Gastroesophageal sphincter (tissue), 4 donors: ENCODE data around the gene SMG6. TPM values are rescaled to one million over a fixed set of nuclear protein-coding genes. Genes with fewer than 3 reads are reported as not detected.

ENCODE experiments used
- ATAC-seq: fragments of 150-250 bp; one replicate; pipeline ENCODE4 v1.9.1; 2016; ENCODE audit warnings: mild to moderate bottlenecking, moderate library complexity
- H3K27ac ChIP-seq, 4 donors: fragments of 200-600 bp; sonication (generic) in 3 of 4; 1 replicate in 3 of 4; 2 replicates in 1 of 4; pipeline ENCODE4 v1.5.1; 2016 to 2019
- H3K27me3 ChIP-seq: fragments of 200-600 bp; sonication (generic); one replicate; pipeline ENCODE4 v1.5.1; 2019
- H3K36me3 ChIP-seq, 2 donors: fragments of 200-600 bp; sonication (generic); one replicate each; pipeline ENCODE4 v1.5.1; 2019; ENCODE audit warnings: control low read depth in 1 of 2
- H3K4me1 ChIP-seq, 3 donors: fragments of 200-600 bp; sonication (generic); 1 replicate in 2 of 3; 2 replicates in 1 of 3; pipeline ENCODE4 v1.5.1; 2016 to 2019; ENCODE audit warnings: control low read depth in 2 of 3
- H3K4me3 ChIP-seq, 2 donors: fragments of 200-600 bp; sonication (generic); one replicate each; pipeline ENCODE4 v1.5.1; 2019; ENCODE audit warnings: mild to moderate bottlenecking in 1 of 2, moderate library complexity in 1 of 2
- H3K9me3 ChIP-seq, 3 donors: fragments of 200-600 bp; sonication (generic); one replicate each; pipeline ENCODE4 v1.5.1; 2017 to 2019; ENCODE audit warnings: control low read depth in 2 of 3
- CTCF ChIP-seq, 4 experiments: fragments of 200-600 bp in 2 of 4; fragments of 450-650 bp in 2 of 4; sonication (generic) in 1 of 4; IDR thresholded peaks; one replicate each; pipeline ENCODE4 v1.5.1; 2017 to 2019; ENCODE audit warnings: antibody characterized with exemption in 4 of 4, mild to moderate bottlenecking in 2 of 4, moderate library complexity in 2 of 4
- EP300 ChIP-seq: sonication (generic); formaldehyde crosslinking; IDR thresholded peaks from one replicate; pipeline ENCODE4 v1.6.1; 2017; ENCODE audit warnings: antibody characterized with exemption, mild to moderate bottlenecking
- POLR2A ChIP-seq, 2 donors: fragments of 450-650 bp; IDR thresholded peaks; one replicate each; pipeline ENCODE4 v1.6.1; 2017; ENCODE audit warnings: antibody characterized with exemption in 2 of 2, mild to moderate bottlenecking in 2 of 2, moderate library complexity in 1 of 2
- POLR2AphosphoS5 ChIP-seq: sonication (generic); formaldehyde crosslinking; IDR thresholded peaks from one replicate; pipeline ENCODE4 v1.6.1; 2017; ENCODE audit warnings: antibody characterized with exemption
- WGBS, 2 donors: methylation state at CpG; one replicate each; pipeline ENCODE4 v1.1.5; 2018; ENCODE audit warnings: low coverage in 1 of 2; 5-methylcytosine and 5-hydroxymethylcytosine counted together
- total RNA-seq, 4 donors: library from RNA; depleted of rRNA; stranded (reverse); fragments of >200 nt; gene quantifications; one replicate each; pipeline ENCODE4 v1.1.0, GENCODE V29; 2016

The SMG6 gene
- total RNA-seq, 4 donors from 2014 or later = 27.2 to 75.5 (median 43.9) TPM

DNA sequence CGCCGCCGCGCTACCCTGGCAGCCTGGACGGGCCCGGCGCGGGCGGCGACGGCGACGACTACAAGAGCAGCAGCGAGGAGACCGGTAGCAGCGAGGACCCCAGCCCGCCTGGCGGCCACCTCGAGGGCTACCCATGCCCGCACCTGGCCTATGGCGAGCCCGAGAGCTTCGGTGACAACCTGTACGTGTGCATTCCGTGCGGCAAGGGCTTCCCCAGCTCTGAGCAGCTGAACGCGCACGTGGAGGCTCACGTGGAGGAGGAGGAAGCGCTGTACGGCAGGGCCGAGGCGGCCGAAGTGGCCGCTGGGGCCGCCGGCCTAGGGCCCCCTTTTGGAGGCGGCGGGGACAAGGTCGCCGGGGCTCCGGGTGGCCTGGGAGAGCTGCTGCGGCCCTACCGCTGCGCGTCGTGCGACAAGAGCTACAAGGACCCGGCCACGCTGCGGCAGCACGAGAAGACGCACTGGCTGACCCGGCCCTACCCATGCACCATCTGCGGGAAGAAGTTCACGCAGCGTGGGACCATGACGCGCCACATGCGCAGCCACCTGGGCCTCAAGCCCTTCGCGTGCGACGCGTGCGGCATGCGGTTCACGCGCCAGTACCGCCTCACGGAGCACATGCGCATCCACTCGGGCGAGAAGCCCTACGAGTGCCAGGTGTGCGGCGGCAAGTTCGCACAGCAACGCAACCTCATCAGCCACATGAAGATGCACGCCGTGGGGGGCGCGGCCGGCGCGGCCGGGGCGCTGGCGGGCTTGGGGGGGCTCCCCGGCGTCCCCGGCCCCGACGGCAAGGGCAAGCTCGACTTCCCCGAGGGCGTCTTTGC is 245.6 kb downstream of the SMG6 start:
- WGBS, 2 donors = 25% methylated on average over 4 of the region's 98 CpGs; no CpG with 5 or more reads in 1 of the 2 donors
- Histone ChIP-seq H3K27ac (peak overlapping the region; percentile 5 to 95 (median 89)), H3K4me3 (peak overlapping the region in 1 of 2 donors; percentile 77), H3K27me3 (peaks cover 54% of the 10 kb centered on the region), H3K9me3 (no peaks in the 10 kb centered on the region), H3K4me1 (peaks cover 0 to 99% (median 24%) of the 10 kb centered on the region in 3 donors), H3K36me3 (peaks cover 0 to 51% of the 10 kb centered on the region in 2 donors)
- TF ChIP-seq POLR2A (IDR thresholded peaks at IDR 0.05) (peak in 1 of 2 donors; percentile 10), CTCF (IDR thresholded peaks at IDR 0.05) (no peak)
- no peak for ATAC-seq

DNA sequence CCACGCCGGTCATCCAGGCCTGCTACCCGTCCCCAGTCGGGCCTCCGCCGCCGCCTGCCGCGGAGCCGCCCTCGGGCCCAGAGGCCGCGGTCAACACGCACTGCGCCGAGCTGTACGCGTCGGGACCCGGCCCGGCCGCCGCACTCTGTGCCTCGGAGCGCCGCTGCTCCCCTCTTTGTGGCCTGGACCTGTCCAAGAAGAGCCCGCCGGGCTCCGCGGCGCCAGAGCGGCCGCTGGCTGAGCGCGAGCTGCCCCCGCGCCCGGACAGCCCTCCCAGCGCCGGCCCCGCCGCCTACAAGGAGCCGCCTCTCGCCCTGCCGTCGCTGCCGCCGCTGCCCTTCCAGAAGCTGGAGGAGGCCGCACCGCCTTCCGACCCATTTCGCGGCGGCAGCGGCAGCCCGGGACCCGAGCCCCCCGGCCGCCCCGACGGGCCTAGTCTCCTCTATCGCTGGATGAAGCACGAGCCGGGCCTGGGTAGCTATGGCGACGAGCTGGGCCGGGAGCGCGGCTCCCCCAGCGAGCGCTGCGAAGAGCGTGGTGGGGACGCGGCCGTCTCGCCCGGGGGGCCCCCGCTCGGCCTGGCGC is 246.3 kb downstream of the SMG6 start:
- ATAC-seq = no peak
- peak overlapping the region in 3 of 4 donors; percentile 86 to 95 (median 92) for H3K27ac ChIP-seq
- H3K4me3 ChIP-seq = peak overlapping the region in 1 of 2 donors; percentile 77
- no peaks in the 10 kb centered on the region for H3K9me3 ChIP-seq
- peaks cover 0 to 92% (median 17%) of the 10 kb centered on the region in 3 donors for H3K4me1 ChIP-seq
- peaks cover 0 to 44% of the 10 kb centered on the region in 2 donors for H3K36me3 ChIP-seq
- no CpG with 5 or more reads among the region's 81 CpGs for WGBS, 2 donors
- peaks cover 54% of the 10 kb centered on the region for H3K27me3 ChIP-seq
- TF ChIP-seq POLR2AphosphoS5 = no peak
- no peak for TF ChIP-seq CTCF (IDR thresholded peaks at IDR 0.05)

DNA sequence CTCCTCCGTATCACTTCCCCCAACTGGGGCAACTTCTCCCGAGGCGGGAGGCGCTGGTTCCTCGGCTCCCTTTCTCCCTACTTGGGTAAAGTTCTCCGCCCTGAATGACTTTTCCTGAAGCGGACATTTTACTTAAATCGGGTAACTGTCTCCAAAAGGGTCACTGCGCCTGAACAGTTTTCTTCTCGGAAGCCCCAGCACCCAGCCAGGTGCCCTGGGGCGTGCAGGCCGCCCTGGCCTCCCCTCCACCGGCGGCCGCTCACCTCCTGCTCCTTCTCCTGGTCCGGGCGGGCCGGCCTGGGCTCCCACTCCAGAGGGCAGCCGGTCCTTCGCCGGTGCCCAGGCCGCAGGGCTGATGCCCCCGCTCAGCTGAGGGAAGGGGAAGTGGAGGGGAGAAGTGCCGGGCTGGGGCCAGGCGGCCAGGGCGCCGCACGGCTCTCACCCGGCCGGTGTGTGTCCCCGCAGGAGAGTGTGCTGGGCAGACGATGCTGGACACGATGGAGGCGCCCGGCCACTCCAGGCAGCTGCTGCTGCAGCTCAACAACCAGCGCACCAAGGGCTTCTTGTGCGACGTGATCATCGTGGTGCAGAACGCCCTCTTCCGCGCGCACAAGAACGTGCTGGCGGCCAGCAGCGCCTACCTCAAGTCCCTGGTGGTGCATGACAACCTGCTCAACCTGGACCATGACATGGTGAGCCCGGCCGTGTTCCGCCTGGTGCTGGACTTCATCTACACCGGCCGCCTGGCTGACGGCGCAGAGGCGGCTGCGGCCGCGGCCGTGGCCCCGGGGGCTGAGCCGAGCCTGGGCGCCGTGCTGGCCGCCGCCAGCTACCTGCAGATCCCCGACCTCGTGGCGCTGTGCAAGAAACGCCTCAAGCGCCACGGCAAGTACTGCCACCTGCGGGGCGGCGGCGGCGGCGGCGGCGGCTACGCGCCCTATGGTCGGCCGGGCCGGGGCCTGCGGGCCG is 247.1 kb downstream of the SMG6 start:
- Histone ChIP-seq H3K36me3 (peaks cover 0 to 41% of the 10 kb centered on the region in 2 donors), H3K4me1 (peaks cover 0 to 90% (median 11%) of the 10 kb centered on the region in 3 donors), H3K27me3 (peaks cover 60% of the 10 kb centered on the region), H3K27ac (peak overlapping the region; percentile 44 to 95 (median 89)), H3K4me3 (peak overlapping the region; percentile 42 to 77), H3K9me3 (no peaks in the 10 kb centered on the region)
- TF ChIP-seq POLR2AphosphoS5 = no peak
- TF ChIP-seq POLR2A (IDR thresholded peaks at IDR 0.05) = peak in 1 of 2 donors; percentile 9
- peak in 1 of 4 experiments; percentile 5 for TF ChIP-seq CTCF (IDR thresholded peaks at IDR 0.05)
- WGBS, 2 donors = 23% methylated on average over 7 of the region's 85 CpGs; no CpG with 5 or more reads in 1 of the 2 donors
- no peak for ATAC-seq

- Histone ChIP-seq H3K36me3 (peaks cover 0 to 32% of the 10 kb centered on the region in 2 donors), H3K9me3 (no peaks in the 10 kb centered on the region), H3K4me3 (peak overlapping the region; percentile 42 to 77), H3K27ac (peak overlapping the region; percentile 77 to 95 (median 89)), H3K27me3 (peaks cover 69% of the 10 kb centered on the region), H3K4me1 (peaks cover 0 to 90% (median 16%) of the 10 kb centered on the region in 3 donors)
- no peak for ATAC-seq
- 40% methylated on average over 6 of the region's 113 CpGs; no CpG with 5 or more reads in 1 of the 2 donors for WGBS, 2 donors
- TF ChIP-seq POLR2A (IDR thresholded peaks at IDR 0.05) (no peak), POLR2AphosphoS5 (no peak), CTCF (IDR thresholded peaks at IDR 0.05) (no peak), EP300 (no peak)
These were observed 248.0 kb downstream of the SMG6 start for GRCh38 chr17:2055292-2056205.
